ENCODE measurements around the gene DOCK3. TPM values are rescaled to one million over a fixed set of nuclear protein-coding genes. Genes with fewer than 3 reads are reported as not detected.
"Not testable (repeated sequence)": the region's sequence is repeated elsewhere in the genome, so short reads cannot be mapped to it uniquely, and the experiment has no call there.

The DOCK3 gene
- total RNA-seq, 1 donor from 2014 or later = under 0.01 TPM

DNA sequence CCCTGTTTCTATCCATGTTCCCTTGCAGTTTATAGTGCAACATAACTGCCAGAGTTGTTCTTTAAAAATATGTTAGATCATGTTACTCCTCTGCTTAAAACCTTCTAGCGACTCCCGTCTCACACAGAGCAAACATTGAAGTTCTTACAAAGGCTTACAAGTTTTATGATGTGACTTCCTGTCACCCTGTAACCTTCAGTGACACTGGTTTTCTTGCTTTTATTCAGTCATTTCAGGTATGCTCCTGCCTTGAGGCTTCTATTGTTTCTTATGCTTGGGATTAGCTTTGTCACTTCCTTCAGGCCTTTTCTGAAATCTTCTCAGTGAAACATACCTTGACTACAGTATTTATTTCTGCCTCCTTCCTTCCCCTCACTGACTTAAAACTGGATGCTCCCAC lies 252.1 kb downstream of the DOCK3 start:
- TF ChIP-seq, protein P1, sequence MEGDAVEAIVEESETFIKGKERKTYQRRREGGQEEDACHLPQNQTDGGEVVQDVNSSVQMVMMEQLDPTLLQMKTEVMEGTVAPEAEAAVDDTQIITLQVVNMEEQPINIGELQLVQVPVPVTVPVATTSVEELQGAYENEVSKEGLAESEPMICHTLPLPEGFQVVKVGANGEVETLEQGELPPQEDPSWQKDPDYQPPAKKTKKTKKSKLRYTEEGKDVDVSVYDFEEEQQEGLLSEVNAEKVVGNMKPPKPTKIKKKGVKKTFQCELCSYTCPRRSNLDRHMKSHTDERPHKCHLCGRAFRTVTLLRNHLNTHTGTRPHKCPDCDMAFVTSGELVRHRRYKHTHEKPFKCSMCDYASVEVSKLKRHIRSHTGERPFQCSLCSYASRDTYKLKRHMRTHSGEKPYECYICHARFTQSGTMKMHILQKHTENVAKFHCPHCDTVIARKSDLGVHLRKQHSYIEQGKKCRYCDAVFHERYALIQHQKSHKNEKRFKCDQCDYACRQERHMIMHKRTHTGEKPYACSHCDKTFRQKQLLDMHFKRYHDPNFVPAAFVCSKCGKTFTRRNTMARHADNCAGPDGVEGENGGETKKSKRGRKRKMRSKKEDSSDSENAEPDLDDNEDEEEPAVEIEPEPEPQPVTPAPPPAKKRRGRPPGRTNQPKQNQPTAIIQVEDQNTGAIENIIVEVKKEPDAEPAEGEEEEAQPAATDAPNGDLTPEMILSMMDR (IDR thresholded peaks at IDR 0.05; ENCODE audit: insufficient read depth, low read length, severe bottlenecking) = no peak
- Histone ChIP-seq H3K27me3 (ENCODE audit: control insufficient read depth, insufficient read depth, low read length) (no peaks in the 10 kb centered on the region), H3K4me3 (ENCODE audit: low read depth, low read length) (no peak overlapping the region), H3K36me3 (ENCODE audit: control insufficient read depth, insufficient read depth, low read length) (no peaks in the 10 kb centered on the region)
- DNase-seq (ENCODE audit: low read depth) (no peak), FAIRE-seq (no peak)

DNA sequence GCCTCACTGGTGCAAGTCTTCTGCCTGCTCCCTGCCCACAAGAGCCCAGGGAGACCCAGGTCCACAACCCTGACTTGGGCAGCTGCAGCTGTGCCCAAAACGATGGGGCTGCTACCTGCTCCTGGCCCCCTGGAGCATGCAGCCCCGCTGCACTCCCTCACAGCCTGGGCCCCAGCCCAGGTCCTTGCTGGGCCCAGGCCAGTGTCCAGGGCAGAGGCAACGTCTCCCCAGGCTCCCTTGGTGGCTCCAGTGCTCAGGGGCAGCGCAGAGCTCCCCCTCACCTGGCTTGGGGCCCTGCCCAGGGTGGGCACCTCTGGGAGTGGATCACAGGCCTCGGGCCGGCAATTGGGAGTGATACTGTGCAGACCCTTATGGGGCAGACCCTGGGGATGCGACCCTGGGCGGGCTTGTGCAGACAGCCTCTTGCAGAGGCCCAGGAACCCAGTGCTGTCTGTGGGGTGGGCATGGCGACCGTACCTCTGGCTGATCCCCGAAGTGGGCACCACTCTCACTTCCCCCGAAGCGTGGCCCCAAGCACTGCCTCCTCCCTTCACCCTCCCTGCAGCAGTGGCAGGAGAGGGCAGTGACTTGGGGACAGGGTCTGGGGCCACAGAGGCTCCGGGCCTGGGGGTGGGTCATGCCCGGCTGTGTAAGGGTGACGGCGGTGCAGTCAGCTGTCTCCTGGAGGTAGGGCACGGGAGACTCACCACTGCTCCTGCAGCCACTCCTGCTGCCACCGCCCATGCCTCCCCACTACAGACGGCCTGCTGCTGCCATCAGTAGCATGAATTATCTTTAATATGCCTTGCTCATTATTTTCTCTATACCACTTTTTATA lies 255.9 kb downstream of the DOCK3 start:
- H3K27me3 ChIP-seq (ENCODE audit: control insufficient read depth, insufficient read depth, low read length) = no peaks in the 10 kb centered on the region
- FAIRE-seq = no peak

DNA sequence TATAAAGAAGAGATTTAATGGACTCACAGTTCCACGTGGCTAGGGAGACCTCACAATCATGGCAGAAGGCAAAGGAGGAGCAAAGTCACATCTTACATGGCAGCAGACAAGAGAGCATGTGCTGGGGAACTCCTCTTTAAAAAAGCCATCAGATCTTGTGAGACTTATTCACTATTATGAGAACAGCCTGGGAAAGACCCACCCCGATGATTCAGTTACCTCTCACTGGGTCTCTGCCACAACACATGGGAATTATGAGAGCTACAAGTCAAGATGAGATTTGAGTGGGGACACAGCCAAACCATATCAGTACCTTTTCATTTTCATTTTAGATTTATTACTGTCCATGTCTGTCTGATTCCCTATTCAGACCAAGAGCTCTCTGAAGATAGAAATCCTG lies 258.2 kb downstream of the DOCK3 start:
- FAIRE-seq; DNase-seq (ENCODE audit: low read depth): not testable (repeated sequence)

More for the DNA sequence above, 255.9 kb downstream of the DOCK3 start:
- TF ChIP-seq, protein P1 (IDR thresholded peaks at IDR 0.05; ENCODE audit: insufficient read depth, low read length, severe bottlenecking) = no peak
- Histone ChIP-seq H3K4me3 (ENCODE audit: low read depth, low read length) (no peak overlapping the region), H3K36me3 (ENCODE audit: control insufficient read depth, insufficient read depth, low read length) (no peaks in the 10 kb centered on the region)
- DNase-seq (ENCODE audit: low read depth) = no peak

DNA sequence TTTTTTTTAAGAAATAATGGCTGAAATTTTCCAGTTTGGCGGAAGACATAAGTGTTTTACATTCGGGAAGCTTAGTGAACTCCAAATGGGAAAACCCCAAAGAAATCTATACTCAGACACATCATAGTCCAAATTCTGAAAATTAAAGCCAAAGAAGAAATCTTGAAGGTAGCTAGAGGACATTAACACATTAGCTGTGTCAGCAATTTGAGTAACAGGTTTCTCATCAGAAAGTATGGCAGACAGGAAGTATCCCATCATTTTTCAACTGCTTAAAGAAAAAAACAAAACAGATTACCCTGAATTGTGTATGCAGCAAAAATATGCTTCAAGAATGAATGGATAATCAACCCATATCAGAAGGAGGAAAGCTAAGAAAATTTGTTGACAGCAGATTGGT lies 261.7 kb downstream of the DOCK3 start:
- DNase-seq (ENCODE audit: low read depth) (no peak), FAIRE-seq (no peak)
- no peak overlapping the region for H3K4me3 ChIP-seq (ENCODE audit: low read depth, low read length)
- H3K27me3 ChIP-seq (ENCODE audit: control insufficient read depth, insufficient read depth, low read length) = no peaks in the 10 kb centered on the region
- no peaks in the 10 kb centered on the region for H3K36me3 ChIP-seq (ENCODE audit: control insufficient read depth, insufficient read depth, low read length)
- TF ChIP-seq, protein P1 (IDR thresholded peaks at IDR 0.05; ENCODE audit: insufficient read depth, low read length, severe bottlenecking) = no peak

More for the DNA sequence above, 258.2 kb downstream of the DOCK3 start:
- H3K27me3 ChIP-seq (ENCODE audit: control insufficient read depth, insufficient read depth, low read length); H3K4me3 ChIP-seq (ENCODE audit: low read depth, low read length); H3K36me3 ChIP-seq (ENCODE audit: control insufficient read depth, insufficient read depth, low read length): not testable (repeated sequence)

DNA sequence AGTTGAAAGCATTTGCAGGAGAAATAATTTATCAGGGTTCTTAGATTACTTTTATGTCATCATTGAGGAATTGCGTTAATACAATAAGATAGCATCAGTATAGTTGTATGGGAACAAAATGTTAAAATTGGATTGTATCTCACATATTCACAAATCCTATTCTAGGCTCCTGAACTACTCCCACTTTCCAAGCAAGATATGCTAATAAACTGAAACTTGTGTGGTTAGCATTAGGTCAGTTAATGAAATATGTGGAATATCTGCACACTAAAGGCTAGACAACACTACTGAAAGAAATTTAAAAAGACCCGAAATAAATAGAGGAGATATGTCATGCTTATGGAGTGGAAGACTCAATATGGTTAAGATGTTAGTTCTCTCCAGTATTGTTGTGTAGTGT lies 272.7 kb downstream of the DOCK3 start:
- DNase-seq (ENCODE audit: low read depth) = no peak

DNA sequence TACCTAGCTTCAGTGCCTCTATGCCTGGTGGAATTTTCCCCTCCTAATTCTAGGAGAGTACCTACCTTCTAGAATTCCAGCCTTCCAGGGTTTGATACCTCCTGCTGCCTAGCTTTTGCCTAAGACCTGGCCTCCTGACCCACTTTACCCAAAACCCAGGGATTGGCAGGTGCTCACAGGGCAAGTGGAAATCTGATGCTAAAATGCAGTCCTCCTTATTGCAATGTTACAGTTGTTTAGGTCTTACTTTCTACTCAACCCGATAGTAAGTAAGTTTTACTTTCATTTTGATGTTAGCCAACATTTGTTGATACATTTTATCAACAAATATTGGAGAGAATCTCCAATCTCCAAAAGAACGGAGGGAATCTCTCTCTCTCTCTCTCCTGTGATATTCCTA lies 275.9 kb downstream of the DOCK3 start:
- no peak overlapping the region for H3K4me3 ChIP-seq (ENCODE audit: low read depth, low read length)
- no peaks in the 10 kb centered on the region for H3K36me3 ChIP-seq (ENCODE audit: control insufficient read depth, insufficient read depth, low read length)
- TF ChIP-seq, protein P1 (IDR thresholded peaks at IDR 0.05; ENCODE audit: insufficient read depth, low read length, severe bottlenecking) = no peak
- DNase-seq (ENCODE audit: low read depth) = no peak
- H3K27me3 ChIP-seq (ENCODE audit: control insufficient read depth, insufficient read depth, low read length) = peaks cover 4% of the 10 kb centered on the region
- no peak for FAIRE-seq

More for the DNA sequence above, 272.7 kb downstream of the DOCK3 start:
- H3K27me3 ChIP-seq (ENCODE audit: control insufficient read depth, insufficient read depth, low read length) = peaks cover 4% of the 10 kb centered on the region
- no peak for FAIRE-seq
- no peak overlapping the region for H3K4me3 ChIP-seq (ENCODE audit: low read depth, low read length)
- TF ChIP-seq, protein P1 (IDR thresholded peaks at IDR 0.05; ENCODE audit: insufficient read depth, low read length, severe bottlenecking) = no peak
- no peaks in the 10 kb centered on the region for H3K36me3 ChIP-seq (ENCODE audit: control insufficient read depth, insufficient read depth, low read length)

Measured in bronchial epithelial cell (primary cell).